Mesothelial cell of epicardium (in vitro differentiated cells): ENCODE results near the gene TBC1D16. TPM values are rescaled to one million over a fixed set of nuclear protein-coding genes. Genes with fewer than 3 reads are reported as not detected.

Experiments used
- DNase-seq, 2 experiments: peaks; one replicate each; pipeline ENCODE4 v3.0.0; 2021; ENCODE audit warnings: low spot score in 2 of 2; ENCODE audit not compliant: unreplicated experiment in 2 of 2
- H3K27ac Mint-ChIP-seq: 2 replicates; pipeline ENCODE4 v1.8.0; 2021; ENCODE audit warnings: mixed read lengths
- H3K27me3 Mint-ChIP-seq: 2 replicates; pipeline ENCODE4 v1.8.0; 2021; ENCODE audit warnings: low read depth, mixed read lengths
- H3K36me3 Mint-ChIP-seq: 2 replicates; pipeline ENCODE4 v1.8.0; 2021; ENCODE audit warnings: mixed read lengths
- H3K4me1 Mint-ChIP-seq: 2 replicates; pipeline ENCODE4 v1.8.0; 2021; ENCODE audit warnings: mixed read lengths
- H3K4me3 Mint-ChIP-seq: 2 replicates; pipeline ENCODE4 v1.8.0; 2021; ENCODE audit warnings: mild to moderate bottlenecking, moderate library complexity, mixed read lengths
- H3K9me3 Mint-ChIP-seq: 2 replicates; pipeline ENCODE4 v1.8.0; 2021; ENCODE audit warnings: mixed read lengths
- CTCF ChIP-seq: fragments of 200-600 bp; sonication (generic); IDR thresholded peaks from one replicate; pipeline ENCODE4 v1.5.0; 2021; ENCODE audit warnings: antibody characterized with exemption; ENCODE audit not compliant: unreplicated experiment
- total RNA-seq: library from RNA; stranded (reverse); gene quantifications from 3 replicates; pipeline ENCODE4 v1.2.1, GENCODE V29; 2021

Gene TBC1D16
- total RNA-seq, 1 donor from 2014 or later = 76.0 TPM

- Mint-ChIP-seq H3K9me3 (no peaks in the 10 kb centered on the region), H3K27me3 (no peaks in the 10 kb centered on the region), H3K4me1 (peaks cover 62% of the 10 kb centered on the region), H3K4me3 (peak overlapping the region; percentile 57), H3K36me3 (peaks cover 2% of the 10 kb centered on the region), H3K27ac (peak overlapping the region; percentile 84)
- no peak for DNase-seq
- TF ChIP-seq CTCF = no peak
Observed at GRCh38 chr17:79991924-79992648, 43.6 kb downstream of the TBC1D16 start.

- DNase-seq = peak; percentile 52 to 79
- no peaks in the 10 kb centered on the region for H3K36me3 Mint-ChIP-seq
- no peaks in the 10 kb centered on the region for H3K27me3 Mint-ChIP-seq
- peaks cover 64% of the 10 kb centered on the region for H3K4me1 Mint-ChIP-seq
- H3K27ac Mint-ChIP-seq = peak overlapping the region; percentile 17
- peak; percentile 31 for TF ChIP-seq CTCF
- H3K9me3 Mint-ChIP-seq = no peaks in the 10 kb centered on the region
- peak overlapping the region; percentile 47 for H3K4me3 Mint-ChIP-seq
Observed at GRCh38 chr17:79991140-79991923, 44.3 kb downstream of the TBC1D16 start.

- TF ChIP-seq CTCF = no peak
- Mint-ChIP-seq H3K4me3 (peak overlapping the region; percentile 47), H3K36me3 (no peaks in the 10 kb centered on the region), H3K27me3 (no peaks in the 10 kb centered on the region), H3K27ac (peak overlapping the region; percentile 17), H3K9me3 (no peaks in the 10 kb centered on the region), H3K4me1 (peaks cover 64% of the 10 kb centered on the region)
- no peak for DNase-seq
Observed at GRCh38 chr17:79990704-79991103, 45.0 kb downstream of the TBC1D16 start.

- peaks cover 64% of the 10 kb centered on the region for H3K4me1 Mint-ChIP-seq
- H3K36me3 Mint-ChIP-seq = no peaks in the 10 kb centered on the region
- no peaks in the 10 kb centered on the region for H3K9me3 Mint-ChIP-seq
- H3K4me3 Mint-ChIP-seq = no peak overlapping the region
- no peak for DNase-seq
- H3K27me3 Mint-ChIP-seq = no peaks in the 10 kb centered on the region
- H3K27ac Mint-ChIP-seq = peak overlapping the region; percentile 17
- TF ChIP-seq CTCF = no peak
Observed at GRCh38 chr17:79990051-79990592, 45.5 kb downstream of the TBC1D16 start.

DNA sequence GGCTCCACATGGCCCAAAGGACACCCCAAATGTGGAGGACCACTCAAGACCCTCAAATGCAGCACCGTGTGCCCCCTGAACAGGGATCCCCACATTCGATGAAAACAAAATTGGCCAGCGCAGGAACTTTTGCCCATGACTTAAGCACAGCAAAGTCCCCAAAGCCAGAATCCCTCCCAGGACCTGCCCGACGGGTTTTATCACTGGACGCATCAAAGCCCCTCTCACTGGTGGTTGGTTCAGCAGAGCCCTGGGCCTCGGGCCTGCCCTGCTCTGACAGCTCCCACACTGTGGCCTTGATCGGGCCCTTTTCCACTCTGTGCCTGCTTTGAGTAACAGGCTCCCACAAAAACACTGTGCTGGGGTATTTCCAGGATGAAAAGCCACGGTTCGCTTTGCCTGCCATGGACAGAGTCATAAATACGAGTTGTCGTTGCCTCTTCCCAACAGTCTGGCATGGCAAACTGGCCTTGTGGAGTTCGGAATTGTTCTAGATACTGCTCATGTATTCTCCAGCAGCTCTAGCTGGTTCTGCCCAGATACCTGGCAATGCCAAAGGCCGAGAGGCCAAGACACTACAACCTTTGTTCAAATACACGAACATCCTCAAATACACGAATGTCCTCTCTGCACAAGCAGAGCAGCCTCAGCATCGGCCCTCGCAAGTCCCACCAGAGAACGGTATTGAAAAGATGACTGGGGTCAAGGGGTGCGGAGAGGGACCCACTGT is 46.4 kb downstream of the TBC1D16 start:
- H3K4me1 Mint-ChIP-seq = peaks cover 64% of the 10 kb centered on the region

More for the DNA sequence above, 46.4 kb downstream of the TBC1D16 start:
- Mint-ChIP-seq H3K9me3 (no peaks in the 10 kb centered on the region), H3K36me3 (no peaks in the 10 kb centered on the region), H3K27ac (peak overlapping the region; percentile 85), H3K4me3 (no peak overlapping the region), H3K27me3 (no peaks in the 10 kb centered on the region)
- DNase-seq = no peak
- TF ChIP-seq CTCF = no peak
